AG09319 (cell line): ENCODE results near the gene ARHGAP8.

Experiments used
- DNase-seq: peaks from one replicate; pipeline ENCODE4 v3.0.0-alpha.2; 2010; ENCODE audit warnings: low read depth; ENCODE audit errors: extremely low read depth
- TF ChIP-seq, protein P1 (sequence below): IDR thresholded peaks from 2 replicates; pipeline ENCODE4 v1.5.1; 2011; ENCODE audit warnings: low read depth, mild to moderate bottlenecking, inconsistent platforms, low read length, moderate library complexity

Gene ARHGAP8

GRCh38 chr22:44724859-44725258 is 27.5 kb upstream of the ARHGAP8 start:
- TF ChIP-seq, protein P1, sequence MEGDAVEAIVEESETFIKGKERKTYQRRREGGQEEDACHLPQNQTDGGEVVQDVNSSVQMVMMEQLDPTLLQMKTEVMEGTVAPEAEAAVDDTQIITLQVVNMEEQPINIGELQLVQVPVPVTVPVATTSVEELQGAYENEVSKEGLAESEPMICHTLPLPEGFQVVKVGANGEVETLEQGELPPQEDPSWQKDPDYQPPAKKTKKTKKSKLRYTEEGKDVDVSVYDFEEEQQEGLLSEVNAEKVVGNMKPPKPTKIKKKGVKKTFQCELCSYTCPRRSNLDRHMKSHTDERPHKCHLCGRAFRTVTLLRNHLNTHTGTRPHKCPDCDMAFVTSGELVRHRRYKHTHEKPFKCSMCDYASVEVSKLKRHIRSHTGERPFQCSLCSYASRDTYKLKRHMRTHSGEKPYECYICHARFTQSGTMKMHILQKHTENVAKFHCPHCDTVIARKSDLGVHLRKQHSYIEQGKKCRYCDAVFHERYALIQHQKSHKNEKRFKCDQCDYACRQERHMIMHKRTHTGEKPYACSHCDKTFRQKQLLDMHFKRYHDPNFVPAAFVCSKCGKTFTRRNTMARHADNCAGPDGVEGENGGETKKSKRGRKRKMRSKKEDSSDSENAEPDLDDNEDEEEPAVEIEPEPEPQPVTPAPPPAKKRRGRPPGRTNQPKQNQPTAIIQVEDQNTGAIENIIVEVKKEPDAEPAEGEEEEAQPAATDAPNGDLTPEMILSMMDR = no peak
- no peak for DNase-seq

DNA sequence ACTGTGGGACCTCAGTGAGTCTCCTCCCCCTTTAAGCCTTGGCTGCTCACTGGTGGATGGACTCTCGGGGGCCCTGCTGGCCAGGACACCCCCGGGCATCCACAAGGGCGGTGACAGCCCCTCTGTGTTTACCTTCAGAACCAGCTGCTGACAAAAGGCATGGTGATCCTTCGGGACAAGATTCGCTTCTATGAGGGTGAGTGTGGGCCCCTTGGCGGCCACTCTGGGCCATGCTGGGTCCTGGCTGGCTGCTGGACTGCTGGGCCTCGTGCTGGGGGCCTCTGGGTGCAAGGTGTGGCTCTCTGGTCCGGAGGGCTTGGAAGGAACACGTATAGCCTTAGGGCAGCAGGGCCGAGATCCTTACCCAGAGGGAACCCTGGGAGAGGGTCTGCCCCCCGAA is 25.9 kb upstream of the ARHGAP8 start:
- TF ChIP-seq, protein P1 = no peak

GRCh38 chr22:44727148-44727547 is 25.2 kb upstream of the ARHGAP8 start:
- TF ChIP-seq, protein P1 = no peak
- DNase-seq = no peak

More for the DNA sequence above, 25.9 kb upstream of the ARHGAP8 start:
- DNase-seq = no peak

GRCh38 chr22:44727709-44728108 is 24.7 kb upstream of the ARHGAP8 start:
- DNase-seq = no peak
- TF ChIP-seq, protein P1 = no peak

DNA sequence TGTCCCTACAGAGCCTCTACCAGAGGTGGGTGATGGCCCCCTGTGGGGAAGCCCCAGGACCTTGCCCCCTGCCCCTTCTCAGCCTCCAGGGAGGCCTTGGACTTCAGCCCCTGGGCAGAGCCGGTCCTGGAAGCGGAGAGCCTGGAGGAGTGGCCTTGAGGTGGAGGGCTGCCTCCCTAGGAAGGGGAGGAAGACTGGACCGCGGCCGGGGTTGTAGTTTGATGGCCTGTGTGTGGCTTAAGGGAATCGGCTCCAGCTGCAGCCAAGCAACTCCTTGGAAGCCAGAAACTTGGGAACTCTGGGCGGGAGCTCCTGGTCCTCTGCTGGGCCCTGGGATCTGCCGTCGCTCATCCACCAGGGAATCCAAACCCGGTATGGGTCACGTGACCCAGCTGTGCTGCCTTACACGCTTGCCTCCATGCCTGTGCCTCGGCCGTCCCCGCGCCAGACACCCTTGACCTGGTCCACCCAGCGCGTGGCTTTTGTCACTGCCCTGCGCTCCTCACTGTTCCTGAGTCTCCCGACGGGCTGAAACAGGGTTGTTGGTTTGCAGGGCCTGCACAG is 23.5 kb upstream of the ARHGAP8 start:
- TF ChIP-seq, protein P1 = no peak
- no peak for DNase-seq

DNA sequence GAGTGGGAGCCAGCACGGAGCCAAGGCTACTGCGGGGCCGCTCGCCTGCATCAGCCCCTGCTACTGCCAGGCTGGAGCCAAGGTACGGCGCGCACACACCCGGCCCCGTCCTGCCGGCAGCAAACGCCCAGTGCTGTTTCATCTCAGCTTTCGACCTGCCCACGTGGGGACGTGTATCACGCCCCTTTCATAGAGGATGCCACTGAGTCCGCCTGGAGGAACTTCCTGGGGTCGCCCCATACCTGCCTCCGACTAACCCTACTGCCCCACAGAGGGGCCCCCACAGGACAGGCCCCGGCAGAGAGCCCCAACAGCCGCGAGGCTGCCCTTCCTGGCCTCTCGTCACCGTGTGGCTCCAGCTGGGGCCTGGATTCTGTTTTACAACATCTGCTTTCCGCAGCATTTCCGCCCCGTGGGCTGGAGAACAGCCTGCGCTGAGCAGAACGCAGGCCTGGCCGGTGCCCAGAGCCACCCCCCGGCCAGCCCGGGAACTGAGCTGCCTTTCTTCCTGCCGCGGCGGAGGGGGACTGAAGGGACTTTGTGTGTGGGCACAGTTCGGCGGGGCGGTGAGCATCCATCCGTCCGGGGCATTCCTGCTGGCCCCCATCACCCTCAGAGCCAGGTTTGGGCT is 22.9 kb upstream of the ARHGAP8 start:
- TF ChIP-seq, protein P1 = peak; percentile 35
- peak; percentile 15 for DNase-seq

- DNase-seq = no peak
- TF ChIP-seq, protein P1 = no peak
Observed at GRCh38 chr22:44730022-44730393, 22.4 kb upstream of the ARHGAP8 start.
